SK-N-MC (cell line): ENCODE data around the gene PARP8.

Experiments
- DNase-seq: peaks from one replicate; pipeline ENCODE4 v3.0.0-alpha.2; 2011; ENCODE audit warnings: low read depth, low spot score
- H3K27ac ChIP-seq: fragments of 200-600 bp; sonication (generic); 2 replicates; pipeline ENCODE4 v1.5.1; 2016; ENCODE audit warnings: mixed run types
- H3K36me3 ChIP-seq: fragments of 200-600 bp; sonication (generic); 2 replicates; pipeline ENCODE4 v1.6.1; 2017; ENCODE audit warnings: antibody characterized with exemption, low read length, mixed read lengths; ENCODE audit not compliant: insufficient read depth
- H3K4me3 ChIP-seq: fragments of 200-600 bp; sonication (generic); 2 replicates; pipeline ENCODE4 v1.5.1; 2016
- H3K9ac ChIP-seq: fragments of 200-600 bp; sonication (generic); 2 replicates; pipeline ENCODE4 v1.8.0; 2017; ENCODE audit warnings: mixed run types, mixed read lengths; ENCODE audit not compliant: insufficient read length
- H3K9me3 ChIP-seq: fragments of 200-600 bp; sonication (generic); 2 replicates; pipeline ENCODE4 v1.6.1; 2017; ENCODE audit warnings: low read depth, mild to moderate bottlenecking, antibody characterized with exemption, low read length, moderate library complexity, mixed read lengths
- EZH2 ChIP-seq: fragments of 200-600 bp; sonication (generic); IDR thresholded peaks from one replicate; pipeline ENCODE4 v1.6.1; 2017; ENCODE audit warnings: antibody characterized with exemption
- FOXP2 ChIP-seq: optimal IDR thresholded peaks from 2 replicates; pipeline ENCODE3; 2011; ENCODE audit warnings: mild to moderate bottlenecking, moderate library complexity; ENCODE audit not compliant: insufficient read depth; ENCODE audit errors: extremely low read length, control extremely low read depth
- POLR2AphosphoS5 ChIP-seq: IDR thresholded peaks from 2 replicates; pipeline ENCODE4 v1.6.1; 2012; ENCODE audit warnings: mild to moderate bottlenecking, low read depth, low read length, borderline replicate concordance

PARP8 gene

DNA sequence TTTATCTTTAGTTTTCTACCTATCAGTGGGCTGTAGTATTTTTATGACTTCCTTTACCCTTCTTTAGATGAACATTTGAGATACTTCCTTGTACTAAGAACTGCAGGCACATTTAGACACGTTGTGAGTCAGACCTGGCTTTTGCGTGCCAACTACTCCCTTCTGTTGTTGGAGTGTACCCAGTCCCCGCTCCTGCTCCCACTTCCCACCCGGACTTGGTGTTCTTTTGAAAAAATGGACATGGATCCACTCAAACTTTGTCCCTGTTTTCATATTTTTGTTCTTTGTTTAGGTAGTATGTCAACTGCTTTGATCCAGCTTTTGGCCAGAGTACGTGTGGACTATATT is 60.7 kb downstream of the PARP8 start:
- no peaks in the 10 kb centered on the region for H3K36me3 ChIP-seq
- H3K4me3 ChIP-seq, result no peak overlapping the region
- no peak for DNase-seq
- no peak overlapping the region for H3K9ac ChIP-seq
- no peak for TF ChIP-seq POLR2AphosphoS5
- no peak for TF ChIP-seq FOXP2
- TF ChIP-seq EZH2, result no peak
- H3K27ac ChIP-seq, result no peak overlapping the region
- H3K9me3 ChIP-seq, result no peaks in the 10 kb centered on the region

DNA sequence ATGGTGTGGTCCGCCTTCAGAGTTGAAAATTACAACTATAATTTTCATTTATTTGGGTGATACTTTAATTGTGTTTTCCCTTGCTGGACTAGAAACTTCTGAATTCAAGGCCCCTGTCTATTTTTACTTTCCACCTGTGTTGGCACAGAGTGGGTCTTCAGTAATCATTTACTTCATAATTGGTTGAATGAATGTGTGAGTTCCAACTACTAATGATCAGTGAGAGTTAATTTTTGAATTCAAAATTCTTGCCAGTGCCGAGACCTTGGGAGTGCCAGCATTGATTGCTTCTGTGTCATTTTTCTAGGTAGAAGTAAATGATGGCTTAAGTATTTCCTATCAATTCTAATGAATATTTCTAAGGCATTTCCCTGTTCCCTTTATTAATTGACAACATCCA is 61.4 kb downstream of the PARP8 start:
- no peak overlapping the region for H3K9ac ChIP-seq
- no peak overlapping the region for H3K27ac ChIP-seq
- TF ChIP-seq POLR2AphosphoS5 (no peak), EZH2 (no peak)

DNA sequence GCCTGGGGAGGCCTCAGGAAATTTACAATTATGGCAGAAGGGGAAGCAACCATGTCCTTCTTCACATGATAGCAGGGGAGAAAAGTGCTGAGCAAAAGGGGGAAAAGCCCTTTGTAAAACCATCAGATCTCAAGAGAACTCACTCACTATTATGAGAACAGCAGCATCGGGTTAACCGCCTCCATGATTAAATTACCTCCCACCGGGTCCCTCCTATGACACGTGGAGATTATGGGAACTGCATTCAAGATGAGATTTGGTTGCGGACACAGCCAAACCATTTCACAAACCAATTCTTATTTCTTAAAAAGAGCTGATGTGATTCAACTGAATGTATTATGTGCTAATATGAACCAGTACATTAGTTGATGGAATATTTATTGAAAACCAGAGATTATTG is 63.9 kb downstream of the PARP8 start:
- H3K27ac ChIP-seq, result no peak overlapping the region
- no peak overlapping the region for H3K4me3 ChIP-seq
- no peak overlapping the region for H3K9ac ChIP-seq
- no peaks in the 10 kb centered on the region for H3K9me3 ChIP-seq
- no peaks in the 10 kb centered on the region for H3K36me3 ChIP-seq
- TF ChIP-seq POLR2AphosphoS5, result no peak
- no peak for TF ChIP-seq EZH2
- no peak for TF ChIP-seq FOXP2
- no peak for DNase-seq

More for the DNA sequence above, 61.4 kb downstream of the PARP8 start:
- DNase-seq, result no peak
- Histone ChIP-seq H3K4me3 (no peak overlapping the region), H3K9me3 (no peaks in the 10 kb centered on the region), H3K36me3 (no peaks in the 10 kb centered on the region)

DNA sequence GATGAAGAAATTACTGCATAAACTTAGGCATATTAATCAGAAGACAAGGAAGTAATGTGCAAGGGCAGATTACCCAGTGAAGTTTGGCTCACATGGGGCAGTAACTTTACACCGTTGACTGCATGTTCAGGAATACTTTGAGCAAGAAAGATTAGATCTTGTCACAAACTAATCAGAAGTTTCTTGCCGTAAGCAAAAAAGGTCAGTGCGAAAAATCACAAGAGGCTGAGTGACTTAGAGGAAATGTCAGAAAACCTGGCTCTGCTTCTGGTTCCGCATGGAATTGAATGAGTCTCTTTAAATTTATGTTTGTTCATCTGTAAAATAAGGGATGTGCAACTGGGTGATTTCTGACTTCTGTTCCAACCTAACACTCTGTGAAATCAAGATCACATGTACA is 64.4 kb downstream of the PARP8 start:
- Histone ChIP-seq H3K27ac (no peak overlapping the region), H3K9ac (no peak overlapping the region), H3K9me3 (no peaks in the 10 kb centered on the region), H3K36me3 (no peaks in the 10 kb centered on the region), H3K4me3 (no peak overlapping the region)
- TF ChIP-seq FOXP2 (no peak), POLR2AphosphoS5 (no peak), EZH2 (no peak)
- no peak for DNase-seq

DNA sequence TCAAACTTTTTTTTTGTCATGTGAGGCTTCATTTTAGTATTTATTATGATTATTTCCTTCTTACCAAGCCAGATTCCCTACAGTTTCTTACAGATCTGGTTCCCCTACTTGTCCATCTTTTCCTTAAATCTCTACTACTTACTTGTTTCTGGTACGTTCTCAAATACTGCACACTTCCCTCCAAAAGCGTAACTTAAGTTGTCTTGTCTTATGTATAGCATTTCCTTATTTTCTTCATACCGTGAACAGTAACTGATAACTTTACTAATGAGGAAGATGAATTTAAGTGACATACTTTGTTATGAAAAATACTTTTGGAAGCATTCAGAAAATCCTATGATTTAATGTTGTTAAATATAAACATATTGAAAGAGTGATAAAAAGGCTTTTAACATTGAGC is 67.3 kb downstream of the PARP8 start:
- Histone ChIP-seq H3K27ac (no peak overlapping the region), H3K36me3 (no peaks in the 10 kb centered on the region), H3K9me3 (no peaks in the 10 kb centered on the region), H3K4me3 (no peak overlapping the region), H3K9ac (no peak overlapping the region)
- TF ChIP-seq EZH2 (no peak), FOXP2 (no peak), POLR2AphosphoS5 (no peak)
- no peak for DNase-seq

DNA sequence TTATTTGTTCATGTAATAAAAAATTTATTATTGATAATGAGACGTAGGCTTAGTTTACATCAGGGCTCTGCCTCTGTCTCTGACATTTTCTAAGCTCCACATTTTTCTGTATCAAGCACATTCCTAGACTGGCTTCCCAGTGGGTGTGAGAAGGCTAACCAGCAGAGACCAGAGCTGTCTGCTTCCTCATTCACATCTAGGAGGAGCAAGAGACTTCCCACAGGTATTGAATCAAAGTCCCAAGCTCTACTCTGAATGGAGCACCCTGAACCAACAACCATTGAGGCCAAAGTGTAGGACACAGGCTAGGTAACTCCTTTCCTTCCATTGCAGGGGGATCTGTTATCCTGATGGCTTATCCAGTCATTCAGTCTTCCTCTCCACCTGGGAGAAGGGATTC is 72.4 kb downstream of the PARP8 start:
- no peak overlapping the region for H3K4me3 ChIP-seq
- no peak overlapping the region for H3K27ac ChIP-seq
- DNase-seq, result no peak
- H3K9me3 ChIP-seq, result no peaks in the 10 kb centered on the region
- H3K9ac ChIP-seq, result no peak overlapping the region
- no peaks in the 10 kb centered on the region for H3K36me3 ChIP-seq
- no peak for TF ChIP-seq EZH2
- no peak for TF ChIP-seq POLR2AphosphoS5
- no peak for TF ChIP-seq FOXP2

DNA sequence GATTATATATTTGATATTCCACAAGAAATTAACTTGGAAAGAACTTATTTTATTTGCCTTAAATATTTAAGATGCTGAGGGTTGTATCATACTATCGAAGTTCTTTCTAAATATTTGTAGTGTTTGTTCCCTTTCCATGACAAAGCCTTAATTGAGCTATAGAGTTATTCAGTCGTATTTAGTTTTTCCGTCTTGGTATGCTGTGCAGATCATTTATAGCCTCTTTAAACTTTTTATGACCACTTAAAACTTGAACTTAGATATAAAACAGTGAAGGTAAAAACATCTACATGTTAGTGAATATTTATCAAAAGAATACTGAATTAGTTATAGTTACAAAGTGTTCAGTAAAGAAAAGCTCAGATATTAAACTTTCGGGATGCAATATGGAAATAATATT is 74.4 kb downstream of the PARP8 start:
- no peak overlapping the region for H3K9ac ChIP-seq

DNA sequence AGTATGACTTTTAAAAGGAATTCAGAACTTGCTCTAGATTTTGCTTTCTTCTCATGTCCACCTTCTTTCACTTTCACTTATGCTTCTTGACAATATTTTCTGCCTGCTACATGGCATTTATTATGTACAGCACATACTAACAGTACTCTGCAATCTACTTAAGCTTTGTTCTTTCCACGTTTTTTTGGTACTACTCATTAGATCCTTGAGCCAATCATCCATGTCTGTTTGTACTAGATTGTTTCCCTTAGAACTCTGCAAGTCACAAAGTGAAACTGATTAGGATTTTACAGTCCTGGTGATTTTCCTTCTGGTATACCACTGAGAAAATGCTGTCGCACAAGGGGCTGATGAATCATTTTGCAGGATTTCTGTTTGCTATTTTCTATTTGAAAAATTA is 78.3 kb downstream of the PARP8 start:
- no peak for DNase-seq
- no peak overlapping the region for H3K4me3 ChIP-seq
- H3K27ac ChIP-seq, result no peak overlapping the region

More for the DNA sequence above, 74.4 kb downstream of the PARP8 start:
- DNase-seq, result no peak
- Histone ChIP-seq H3K9me3 (no peaks in the 10 kb centered on the region), H3K36me3 (no peaks in the 10 kb centered on the region), H3K4me3 (no peak overlapping the region), H3K27ac (no peak overlapping the region)
- TF ChIP-seq EZH2, result no peak
- TF ChIP-seq FOXP2, result no peak

DNA sequence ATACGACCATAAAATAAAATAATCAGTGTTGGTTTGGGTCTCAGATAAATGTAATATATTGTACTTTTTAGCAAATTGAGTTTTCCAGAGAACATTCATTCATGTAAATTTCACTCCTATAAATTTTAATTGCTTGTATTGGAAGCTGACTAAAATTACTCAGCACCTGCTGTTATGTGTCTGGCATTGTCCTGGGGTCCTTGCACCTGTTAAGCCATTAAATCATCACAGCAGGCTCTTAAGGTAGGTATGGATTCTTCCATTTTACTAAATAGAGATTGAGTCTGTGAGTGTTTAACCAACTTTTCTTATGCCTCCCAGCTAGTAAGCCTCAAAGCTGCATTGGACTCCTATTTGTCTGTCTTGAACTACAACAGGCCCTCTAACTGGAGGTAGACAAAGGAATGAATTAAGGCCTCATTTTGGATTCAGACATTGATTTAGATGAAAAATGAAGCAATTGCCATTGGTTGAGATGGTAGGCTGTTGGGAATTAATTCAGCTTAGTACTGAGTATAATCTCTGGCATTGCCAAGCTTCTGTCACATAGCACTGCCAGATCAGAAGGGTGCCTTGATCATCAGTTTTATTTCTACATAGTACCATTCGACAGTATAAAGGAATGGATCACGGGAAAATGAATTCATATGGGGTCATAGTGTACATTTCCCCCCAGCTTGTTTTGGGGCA is 78.9 kb downstream of the PARP8 start:
- Histone ChIP-seq H3K4me3 (no peak overlapping the region), H3K27ac (no peak overlapping the region), H3K36me3 (no peaks in the 10 kb centered on the region), H3K9me3 (no peaks in the 10 kb centered on the region), H3K9ac (no peak overlapping the region)
- TF ChIP-seq EZH2, result no peak
- TF ChIP-seq POLR2AphosphoS5, result no peak
- no peak for TF ChIP-seq FOXP2
- DNase-seq, result no peak

More for the DNA sequence above, 78.3 kb downstream of the PARP8 start:
- Histone ChIP-seq H3K9ac (no peak overlapping the region), H3K36me3 (no peaks in the 10 kb centered on the region), H3K9me3 (no peaks in the 10 kb centered on the region)
- TF ChIP-seq FOXP2, result no peak
- TF ChIP-seq POLR2AphosphoS5, result no peak
- TF ChIP-seq EZH2, result no peak
